ENCODE results near the gene ZNF148.
"Not testable (repeated sequence)": the region's sequence is repeated elsewhere in the genome, so short reads cannot be mapped to it uniquely, and the experiment has no call there.

ZNF148 gene

DNA sequence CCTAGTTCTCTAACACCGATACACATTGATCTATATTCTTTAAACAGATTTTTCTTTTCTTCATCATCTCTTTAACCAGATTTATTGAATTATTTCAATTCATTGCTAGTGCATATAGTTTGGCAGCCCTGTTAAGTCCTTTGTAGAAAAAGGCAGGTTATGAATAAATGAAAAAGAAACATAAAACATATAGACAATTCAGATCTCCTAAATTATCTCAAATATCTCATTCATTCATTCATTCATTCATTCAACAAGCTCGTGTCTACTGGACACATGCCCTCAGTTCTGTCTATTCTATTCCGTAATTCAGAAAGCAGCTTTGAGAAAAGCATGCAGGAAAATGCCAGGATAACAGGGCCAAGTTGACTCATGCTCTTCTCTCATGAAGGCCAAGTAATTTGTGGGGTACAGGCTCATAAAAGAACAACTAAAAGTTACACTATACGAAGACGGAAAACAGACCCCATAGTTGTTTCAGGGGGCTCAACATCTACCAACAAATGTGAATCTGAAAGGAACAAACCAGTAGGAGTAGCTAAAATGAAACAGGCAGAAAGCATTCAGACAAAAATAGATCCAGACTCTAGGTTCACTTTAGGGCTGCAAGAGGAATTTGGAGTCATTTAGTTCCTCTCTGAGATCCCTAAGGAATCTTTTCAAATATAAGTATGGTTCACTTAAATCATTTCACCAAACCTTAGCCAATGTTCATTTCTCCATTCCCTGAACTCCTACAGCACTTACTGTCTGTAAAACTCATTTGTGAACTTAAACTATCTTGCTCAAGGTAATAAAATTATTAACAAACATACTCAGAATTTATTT, 7.5 kb downstream of the ZNF148 start:
- DNase-seq: no peak

DNA sequence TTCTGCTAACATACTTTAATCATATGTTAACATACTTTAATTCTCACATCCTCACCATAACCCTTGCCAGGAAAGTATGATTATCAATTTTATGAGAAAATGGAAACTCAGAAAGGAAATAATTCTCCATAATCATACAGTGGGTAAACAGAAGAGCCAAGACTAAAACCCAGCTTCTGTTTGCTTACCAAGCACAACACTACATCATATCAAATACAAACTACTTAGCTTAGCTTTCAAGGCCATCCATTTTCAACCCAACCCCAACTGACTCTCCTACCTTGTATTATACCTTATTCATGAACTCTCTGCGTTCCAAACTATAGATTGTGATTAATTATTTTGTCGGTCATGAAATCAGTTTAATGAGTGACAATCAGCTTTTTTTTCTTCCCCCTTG, 9.0 kb downstream of the ZNF148 start:
- peak; percentile 37 for DNase-seq

DNA sequence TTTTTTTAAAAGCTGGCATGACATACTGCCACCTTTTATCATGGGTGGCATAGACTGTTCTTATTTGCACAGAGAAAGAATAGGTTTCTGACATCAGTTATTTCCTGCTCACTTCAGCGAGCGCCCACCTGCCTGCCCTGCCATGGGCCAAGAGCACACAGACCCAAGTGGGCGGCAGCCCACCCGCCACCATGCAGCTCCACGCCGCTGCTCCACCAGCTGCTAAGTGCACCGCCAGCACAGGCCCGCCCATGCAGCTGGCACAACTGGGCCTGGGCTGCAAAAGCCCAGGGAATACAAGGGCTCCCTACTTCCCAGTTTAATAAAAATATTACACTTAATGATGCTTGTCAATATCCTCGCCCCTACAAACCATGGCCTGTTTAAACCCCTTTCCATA, 15.4 kb downstream of the ZNF148 start:
- DNase-seq: peak; percentile 16

DNA sequence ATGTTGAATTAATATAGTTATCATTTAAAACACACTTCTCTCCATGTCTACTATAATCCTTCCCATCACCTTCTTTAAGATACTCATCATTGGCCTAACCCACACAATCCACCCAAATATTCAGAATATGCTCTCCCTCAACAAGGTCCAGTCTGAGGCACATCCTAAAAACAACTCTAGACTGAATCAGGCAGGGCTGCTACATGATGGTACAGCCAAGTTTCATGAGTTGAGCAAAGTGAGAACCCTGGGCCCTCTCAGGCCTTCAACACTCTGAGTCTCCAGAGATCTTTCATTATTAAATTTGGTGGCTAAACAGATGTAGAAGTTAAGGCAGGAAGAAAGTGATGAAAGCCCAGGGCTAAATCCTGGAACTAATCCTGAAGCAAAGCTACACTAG, 16.2 kb downstream of the ZNF148 start:
- DNase-seq: no peak

DNA sequence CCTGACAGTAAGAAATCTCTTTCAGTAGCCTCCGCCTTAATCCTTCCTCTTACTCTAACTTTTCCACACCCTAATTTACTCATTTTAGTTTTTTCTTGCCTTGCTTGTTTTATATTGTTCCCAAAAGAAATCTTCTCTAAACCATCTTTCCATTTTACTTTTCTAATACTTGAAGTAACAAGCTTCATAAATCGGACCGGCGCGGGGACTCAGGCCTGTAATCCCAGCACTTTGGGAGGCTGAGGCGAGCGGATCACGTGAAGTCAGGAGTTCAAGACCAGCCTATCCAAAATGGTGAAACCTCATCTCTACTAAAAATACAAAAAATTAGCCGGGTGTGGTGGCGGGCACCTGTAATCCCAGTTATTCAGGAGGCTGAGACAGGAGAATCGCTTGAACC, 17.3 kb downstream of the ZNF148 start:
- no peak for DNase-seq

DNA sequence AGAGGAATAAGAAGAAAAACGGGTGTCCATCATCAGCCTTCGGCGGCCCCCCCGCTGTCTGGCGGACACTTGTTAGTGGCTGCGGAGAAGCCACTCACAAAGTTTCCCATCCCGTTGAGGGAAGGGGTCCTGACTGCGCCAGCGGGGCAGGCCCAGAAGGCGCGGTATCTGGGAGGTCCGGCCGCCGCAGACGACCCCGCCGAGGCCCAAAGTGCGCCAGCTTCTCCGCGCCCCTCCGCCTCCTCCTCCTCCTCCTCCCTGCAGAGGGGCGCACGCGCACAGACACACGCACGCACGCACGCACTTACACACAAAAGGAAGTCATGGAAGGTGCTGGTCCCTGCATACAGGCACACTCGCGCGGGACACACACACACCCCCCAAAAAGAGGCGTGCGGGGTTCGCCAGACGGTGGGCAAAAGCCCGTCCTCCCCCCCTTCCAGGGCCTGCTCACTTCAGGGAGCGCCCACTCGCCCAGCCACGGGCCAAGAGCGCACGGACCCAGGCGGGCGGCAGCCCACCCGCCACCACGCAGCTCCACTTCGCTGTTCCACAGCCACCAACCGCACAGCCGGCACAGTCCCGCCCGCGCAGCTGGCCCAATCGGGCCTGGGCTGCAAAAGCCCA, 18.0 kb downstream of the ZNF148 start:
- no peak for DNase-seq

DNA sequence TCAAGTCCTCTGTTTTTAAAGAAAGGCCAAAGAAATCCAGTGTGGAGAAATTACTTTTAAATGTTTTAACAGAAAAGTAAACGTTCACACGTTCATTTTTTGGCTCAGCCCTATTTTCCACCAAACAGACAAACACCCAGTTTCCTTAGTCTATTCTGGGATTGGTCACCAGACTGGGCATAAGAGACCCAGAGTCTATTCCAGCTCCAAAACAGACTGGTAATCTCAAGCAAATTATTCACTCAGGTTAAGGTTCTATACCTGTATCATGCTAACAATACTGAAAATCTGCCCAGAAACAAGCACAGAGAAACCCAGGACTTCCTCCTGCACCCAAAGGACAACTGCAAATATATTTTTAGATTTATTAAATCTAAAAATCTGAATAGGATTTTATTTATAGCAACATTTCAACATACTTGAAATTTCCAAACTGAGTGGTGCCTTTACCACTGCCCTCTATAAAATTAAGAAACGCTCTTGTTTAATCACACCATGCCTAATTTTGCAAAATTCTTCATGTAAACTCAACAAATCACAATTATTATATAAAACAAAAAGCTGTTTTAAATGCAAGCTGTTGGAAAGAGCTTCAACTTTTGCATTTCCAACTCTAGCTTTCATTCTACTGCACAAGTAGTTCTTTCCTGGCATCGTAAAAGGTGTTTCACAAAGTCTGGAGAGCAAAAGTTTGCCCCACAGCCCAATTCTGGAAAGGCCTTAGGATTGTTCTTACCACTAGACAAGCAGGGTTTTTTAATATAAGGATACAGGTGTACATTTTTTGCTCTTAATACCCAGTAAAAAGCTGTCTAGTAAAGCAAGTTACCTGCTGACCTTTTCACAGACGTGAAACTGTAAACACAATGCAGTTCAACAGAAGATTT, 18.7 kb downstream of the ZNF148 start:
- DNase-seq: no peak

DNA sequence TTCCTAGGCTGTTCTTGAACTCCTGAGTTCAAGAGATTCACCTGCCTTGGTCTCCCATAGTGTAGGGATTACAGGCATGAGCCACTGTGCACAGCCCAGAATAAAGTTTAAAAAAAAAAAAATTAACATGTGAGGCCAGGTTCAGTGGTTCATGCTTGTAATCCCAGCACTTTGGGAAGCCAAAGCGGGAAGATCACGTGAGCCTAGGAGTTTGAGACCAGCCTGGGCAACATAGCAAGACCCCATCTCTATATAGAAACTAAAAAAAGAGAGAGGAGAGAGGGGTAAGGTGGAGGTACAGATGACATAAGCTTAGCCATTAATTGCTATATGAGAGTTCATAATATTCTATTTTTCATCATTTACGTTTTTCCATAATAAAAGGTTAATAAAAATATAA, 21.5 kb downstream of the ZNF148 start:
- DNase-seq: no peak

DNA sequence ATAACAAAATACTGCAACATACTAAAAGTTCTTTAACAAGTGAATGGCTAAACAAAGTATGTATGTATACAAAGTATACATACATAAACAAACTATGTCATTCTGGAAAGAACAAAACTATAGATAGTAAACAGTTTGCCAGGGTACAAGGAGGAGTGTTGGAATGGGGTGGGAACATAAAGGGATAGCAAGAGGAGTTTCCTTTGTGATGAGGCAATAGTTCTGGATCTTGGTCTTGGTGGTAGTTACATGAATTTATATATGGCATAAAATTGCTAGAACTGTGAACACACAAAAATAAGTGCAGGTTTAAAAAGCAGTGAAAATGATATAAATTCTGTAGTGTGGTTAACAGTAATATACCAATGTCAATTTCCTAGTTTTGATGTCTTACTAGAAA, 22.0 kb downstream of the ZNF148 start:
- no peak for DNase-seq

DNA sequence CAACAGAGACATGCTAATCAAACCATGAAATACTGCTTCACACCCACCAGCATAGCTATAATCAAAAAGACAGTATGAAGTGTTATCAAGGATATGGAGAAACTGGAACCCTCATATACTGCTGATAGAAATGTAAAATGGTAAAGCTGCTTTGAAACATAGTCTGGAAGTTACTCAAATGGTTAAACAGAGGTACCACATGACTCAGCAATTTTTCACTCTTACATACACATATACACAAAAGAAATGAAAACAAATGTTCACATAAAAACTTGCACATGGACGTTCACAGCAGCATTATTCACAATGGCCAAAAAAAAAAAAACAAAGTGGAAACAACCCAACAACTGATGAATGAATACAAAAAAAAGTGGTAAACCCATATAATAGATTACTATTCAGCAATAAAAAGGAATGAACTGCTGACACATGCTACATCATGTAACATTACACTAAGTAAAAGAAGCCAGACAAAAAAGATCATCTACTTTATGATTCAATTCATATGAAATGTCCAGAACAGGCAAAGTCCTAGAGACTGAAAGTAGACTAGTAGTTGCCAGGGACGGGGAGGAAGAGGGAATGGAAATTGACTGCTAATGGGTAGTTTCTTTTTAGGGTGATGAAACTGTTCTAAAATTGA, 23.2 kb downstream of the ZNF148 start:
- DNase-seq: no peak

DNA sequence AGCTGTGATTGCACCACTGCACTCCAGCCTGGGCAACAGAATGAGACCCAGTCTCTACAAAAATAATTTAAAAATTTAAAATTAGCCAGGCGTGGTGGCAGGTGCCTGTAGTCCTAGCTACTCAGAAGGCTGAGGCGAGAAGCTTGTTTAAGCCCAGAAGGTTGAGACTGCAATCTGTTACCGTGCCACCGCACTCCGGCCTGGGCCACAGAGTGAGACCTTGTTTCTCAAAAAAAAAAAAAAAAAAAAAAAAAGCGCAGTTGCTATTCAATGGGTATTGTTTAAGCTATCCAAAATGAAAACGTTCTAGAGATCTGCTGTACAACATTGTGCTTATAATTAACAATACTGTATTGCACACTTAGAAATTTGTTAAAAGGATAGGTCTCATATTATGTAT, 24.0 kb downstream of the ZNF148 start:
- no peak for DNase-seq

DNA sequence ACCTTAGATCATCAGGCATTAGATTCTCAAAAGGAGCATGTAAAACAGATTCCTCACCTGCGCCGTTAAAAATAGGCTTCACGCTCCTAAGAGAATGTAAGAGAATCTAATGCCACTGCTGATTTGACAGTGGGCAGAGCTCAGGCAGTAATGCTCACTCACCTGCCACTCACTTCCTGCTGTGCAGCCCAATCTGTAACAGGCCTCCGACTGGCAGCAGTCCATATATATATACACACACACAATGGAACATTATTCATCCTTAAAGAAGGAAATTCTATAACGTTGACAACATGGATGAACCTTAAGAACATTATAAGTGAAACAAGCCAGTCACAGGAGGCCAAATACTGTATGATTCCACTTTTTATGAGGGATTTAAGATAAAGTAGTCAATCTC, 24.5 kb downstream of the ZNF148 start:
- DNase-seq: no peak

DNA sequence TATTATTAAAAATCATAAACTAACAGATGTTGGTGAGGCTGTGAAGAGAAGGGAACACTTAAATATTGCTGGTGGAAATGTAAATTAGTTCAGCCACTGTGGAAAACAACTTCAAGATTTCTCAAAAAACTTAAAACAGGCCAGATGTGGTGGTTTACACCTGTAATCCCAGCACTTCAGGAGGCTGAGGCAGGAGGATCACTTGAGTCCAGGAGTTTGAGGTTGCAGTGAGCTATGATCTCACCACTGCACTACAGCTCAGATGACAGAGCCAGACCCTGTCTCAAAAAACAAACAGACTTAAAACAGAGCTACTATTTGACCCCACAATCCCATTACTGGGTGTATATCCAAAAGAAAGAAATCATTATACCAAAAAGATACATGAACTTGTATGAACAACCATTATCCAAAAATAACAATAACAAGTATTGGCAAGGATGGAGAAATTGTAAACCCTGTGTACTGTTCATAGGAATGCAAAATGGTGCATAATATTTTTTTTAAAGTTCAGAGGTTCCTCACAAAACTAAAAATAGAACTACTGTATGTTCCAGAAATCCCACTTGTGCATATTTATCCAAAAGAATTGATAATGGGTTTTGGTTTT, 25.5 kb downstream of the ZNF148 start:
- DNase-seq: no peak

DNA sequence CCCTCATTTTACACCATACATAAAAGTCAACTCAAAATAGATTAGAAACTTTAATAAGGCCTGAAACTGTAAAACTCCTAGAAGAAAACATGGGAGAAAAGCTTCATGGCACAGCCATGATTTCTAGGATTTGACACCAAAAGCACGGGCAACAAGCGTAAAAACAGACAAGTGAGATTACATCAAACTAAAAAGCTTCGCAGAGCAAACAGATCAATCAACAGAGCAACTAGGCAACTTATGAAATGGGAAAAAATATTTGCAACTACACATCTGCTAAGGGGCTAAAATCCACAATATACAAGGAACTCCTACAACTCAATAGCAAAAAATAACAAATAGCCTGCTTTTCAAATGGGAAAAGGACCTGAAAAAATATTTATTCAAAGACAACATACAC, 26.1 kb downstream of the ZNF148 start:
- no peak for DNase-seq

DNA sequence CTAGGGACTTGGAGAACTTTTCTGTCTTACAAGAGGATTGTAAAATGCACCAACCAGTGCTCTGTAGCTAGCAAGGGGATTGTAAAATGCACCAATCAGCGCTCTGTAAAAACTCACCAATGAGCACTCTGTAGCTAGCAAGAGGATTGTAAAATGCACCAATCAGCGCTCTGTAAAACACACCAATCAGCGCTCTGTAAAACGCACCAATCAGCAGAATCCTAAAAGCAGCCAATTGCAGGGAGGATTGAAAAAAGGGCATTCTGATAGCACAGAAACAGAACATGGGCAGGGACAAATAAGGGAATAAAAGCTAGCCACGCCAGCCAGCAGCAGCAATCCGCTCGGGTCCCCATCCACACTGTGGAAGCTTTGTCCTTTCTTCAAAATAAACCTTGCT, 31.8 kb downstream of the ZNF148 start:
- DNase-seq: not testable (repeated sequence)

DNA sequence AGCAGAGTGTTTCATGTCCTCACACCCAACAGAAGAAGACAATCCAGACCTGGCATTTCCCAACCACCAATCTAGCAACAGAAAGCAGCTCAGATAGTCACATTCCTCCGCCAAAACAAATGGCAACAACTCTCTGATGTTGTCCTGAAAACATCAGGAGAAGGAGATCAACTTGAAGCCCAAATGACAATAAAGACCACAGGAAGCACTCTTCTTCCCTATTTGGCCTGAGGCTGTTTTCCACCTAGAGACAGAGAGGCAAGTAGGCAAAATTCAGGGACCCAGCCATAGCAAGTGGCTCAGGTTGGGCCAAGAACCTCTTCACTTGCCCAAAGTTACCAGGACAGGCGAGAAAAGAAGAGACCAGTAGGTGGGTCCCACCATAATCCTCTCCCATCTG, 35.0 kb downstream of the ZNF148 start:
- no peak for DNase-seq

DNA sequence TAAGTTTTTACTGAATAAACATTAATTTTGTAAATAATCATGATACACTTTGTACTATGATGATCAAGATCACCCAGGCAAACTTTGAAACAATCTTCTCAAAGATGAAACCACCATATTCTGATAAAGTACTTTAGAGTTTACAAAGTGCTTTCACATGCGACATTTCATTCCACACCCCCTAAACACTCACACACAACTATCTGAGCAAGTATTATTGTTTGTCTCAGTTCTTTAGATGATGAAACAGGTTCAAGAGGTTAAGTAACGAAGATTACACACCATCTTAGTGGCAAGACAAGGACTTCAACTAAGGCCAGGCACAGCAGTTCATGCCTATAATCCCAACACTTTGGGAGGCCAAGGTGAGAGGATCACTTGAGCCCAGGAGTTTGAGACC, 37.6 kb downstream of the ZNF148 start:
- DNase-seq: no peak

DNA sequence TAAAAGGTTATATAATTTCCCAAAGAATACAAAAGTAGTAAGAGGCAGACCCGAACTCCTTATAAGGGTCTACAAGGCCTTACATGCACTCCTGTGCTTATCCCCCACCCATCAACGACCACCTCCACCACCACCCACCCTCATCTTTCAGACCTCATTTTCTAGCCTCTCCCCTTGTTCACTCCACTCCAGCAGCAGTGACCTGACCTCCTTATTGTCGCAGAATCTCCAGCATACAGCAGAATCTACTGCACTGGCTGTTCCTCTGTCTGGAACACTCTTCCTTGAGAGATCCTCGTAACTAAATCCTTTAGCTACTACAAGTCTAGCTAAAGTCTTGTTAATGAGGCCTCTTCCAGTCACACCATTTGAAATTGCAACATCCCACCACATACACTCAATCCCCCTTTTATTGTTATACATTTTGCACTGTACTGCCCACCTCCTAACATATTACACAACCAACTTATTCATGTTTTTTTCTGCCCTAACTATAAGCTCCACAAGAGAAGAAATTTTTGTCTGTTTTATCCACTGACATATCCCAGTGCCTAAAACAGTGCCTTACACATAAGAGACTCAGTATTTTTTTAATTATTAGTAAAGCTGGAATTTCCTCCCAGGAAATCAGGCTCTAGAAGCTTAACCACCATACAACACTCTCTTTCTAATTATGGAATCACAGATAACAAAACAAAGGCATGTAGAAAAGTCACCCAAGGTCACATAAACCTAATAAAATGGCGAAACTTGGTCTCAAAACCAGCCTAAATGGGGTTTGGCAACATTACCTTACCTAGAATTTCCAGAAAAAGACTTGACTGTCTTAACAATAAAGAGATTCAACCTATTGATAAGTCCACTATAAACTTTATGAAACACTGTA, 40.2 kb downstream of the ZNF148 start:
- no peak for DNase-seq

DNA sequence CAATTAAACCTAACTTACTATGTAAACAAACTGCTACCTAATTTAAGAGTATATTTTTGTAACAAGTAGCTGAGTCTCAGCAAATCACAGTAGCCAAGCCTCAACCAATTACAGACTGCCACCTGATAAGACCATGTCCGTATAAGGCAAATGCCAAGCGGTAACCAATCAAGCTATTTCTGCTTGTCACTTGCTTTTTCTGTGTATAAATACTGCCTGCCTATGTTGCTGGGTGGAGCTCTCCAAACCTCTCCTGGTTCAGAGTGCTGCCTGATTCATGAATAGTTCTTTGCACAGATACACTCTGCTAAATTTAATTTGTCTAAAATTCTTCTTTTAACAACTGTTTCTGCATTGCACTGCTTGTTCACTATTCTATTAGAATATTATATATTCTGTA, 42.6 kb downstream of the ZNF148 start:
- DNase-seq: no peak

DNA sequence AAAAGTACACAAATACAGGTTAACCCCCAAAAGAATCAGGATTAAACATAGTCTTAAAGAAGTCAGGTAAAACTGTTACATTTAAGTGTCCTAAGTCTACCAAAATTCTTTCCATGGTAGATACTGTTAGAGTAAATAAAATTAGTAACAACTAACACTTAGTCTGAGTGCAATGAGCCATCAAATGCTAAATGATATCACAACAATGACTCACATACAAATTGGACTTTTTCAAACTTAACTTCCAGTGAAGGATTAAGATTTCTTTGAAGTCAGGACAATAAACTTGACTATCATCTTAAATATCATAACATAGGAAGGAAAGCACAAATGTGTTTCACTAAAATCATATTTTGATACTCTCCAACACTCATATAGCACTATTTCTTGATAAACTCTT, 43.9 kb downstream of the ZNF148 start:
- DNase-seq: no peak

DNA sequence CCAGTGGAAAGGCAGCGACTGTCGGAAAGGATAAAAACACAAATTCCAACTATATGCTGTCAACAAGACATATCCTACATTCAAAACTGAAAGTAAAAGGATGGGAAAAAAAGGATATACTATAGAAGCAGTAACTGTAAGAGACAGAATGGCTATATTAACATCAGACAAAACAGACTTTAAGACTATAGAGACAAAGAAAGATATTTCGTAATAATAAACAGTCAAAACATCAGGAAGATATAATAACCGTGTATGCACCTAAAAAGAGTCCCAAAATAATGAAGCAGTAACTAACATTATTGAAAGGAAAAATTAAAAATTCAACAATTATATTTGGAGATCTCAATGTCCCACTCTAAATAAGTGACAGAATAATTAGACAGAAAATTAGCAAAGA, 48.2 kb downstream of the ZNF148 start:
- no peak for DNase-seq

DNA sequence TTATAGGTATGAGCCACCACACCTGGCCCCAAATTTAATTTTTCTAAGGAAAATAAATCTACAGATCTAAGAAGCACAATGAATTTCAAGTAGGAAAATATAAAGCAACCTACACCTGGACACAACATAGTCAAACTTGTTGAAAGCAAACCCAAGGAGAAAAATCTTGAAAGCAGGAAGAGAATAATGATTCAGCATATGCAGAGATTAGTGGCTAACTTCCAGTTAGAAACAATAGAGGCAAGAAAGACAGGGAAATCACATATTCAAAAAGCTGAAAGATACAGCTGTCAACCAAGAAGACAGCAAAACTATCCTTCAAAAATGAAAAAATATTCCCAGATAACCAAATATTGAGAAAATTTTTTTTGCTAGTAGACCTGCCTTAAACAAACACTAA, 49.4 kb downstream of the ZNF148 start:
- no peak for DNase-seq

Measured in NCI-H2081 treated with DMSO at 0.1 percent for 48 hours (cell line).